Psoas muscle (tissue), 8 donors: Measurements from ENCODE around the gene THAP5. TPM values are rescaled to one million over a fixed set of nuclear protein-coding genes. Genes with fewer than 3 reads are reported as not detected.

ENCODE experiments used
- ATAC-seq, 4 donors: fragments of 200-7000 bp; cut with Tn5 transposase; one replicate each; pipeline ENCODE4 v1.9.1; 2020; ENCODE audit warnings: moderate library complexity in 3 of 4, mild to moderate bottlenecking in 2 of 4
- DNase-seq, 2 donors: peaks; one replicate each; pipeline ENCODE4 v3.0.0-alpha.2; 2020
- H3K27ac ChIP-seq: fragments of 200-600 bp; one replicate; pipeline ENCODE4 v1.8.0; 2022
- H3K27me3 ChIP-seq, 3 donors: fragments of 200-600 bp in 1 of 3; one replicate each; pipeline versions ENCODE4 v1.6.1 to v1.8.0; 2013 to 2022; ENCODE audit warnings: low read length in 2 of 3, mild to moderate bottlenecking in 2 of 3, moderate library complexity in 1 of 3; ENCODE audit not compliant: insufficient read depth in 3 of 3
- H3K36me3 ChIP-seq, 2 donors: fragments of 200-600 bp in 1 of 2; one replicate each; pipeline versions ENCODE4 v1.6.1 to v1.8.0; 2013 to 2022; ENCODE audit warnings: low read depth in 1 of 2, mild to moderate bottlenecking in 1 of 2, moderate library complexity in 1 of 2; ENCODE audit not compliant: insufficient read depth in 1 of 2
- H3K4me1 ChIP-seq: fragments of 200-600 bp; one replicate; pipeline ENCODE4 v1.8.0; 2022
- H3K4me3 ChIP-seq: fragments of 200-600 bp; one replicate; pipeline ENCODE4 v1.8.0; 2022; ENCODE audit warnings: mild to moderate bottlenecking
- H3K9me3 ChIP-seq: fragments of 200-600 bp; one replicate; pipeline ENCODE4 v1.8.0; 2022
- WGBS, 3 donors: extraction: QIAGEN DNeasy Blood & Tissue Kit; methylation state at CpG; one replicate each; pipeline versions ENCODE4 v1.1.6 to v1.1.7; 2013; 5-methylcytosine and 5-hydroxymethylcytosine counted together
- intact Hi-C, 2 donors: fragments of 100-400 bp; cut with DNase I; formaldehyde crosslinking; loops; one replicate each; pipeline versions ENCODE4 v1.11.0 to v1.14.2; 2022
- polyA plus RNA-seq, 3 donors: library from polyadenylated mRNA; stranded (reverse); fragments of 200-250 nt; gene quantifications; one replicate each; pipeline ENCODE4 v1.2.3, GENCODE V29; 2013
- total RNA-seq, 4 donors: library from RNA; stranded (reverse); fragmentation: NEBNext Ultra II Directional in 2 of 4; extraction: Animal tissue kit (Norgen Biotek cat#: 25700) in 2 of 4; gene quantifications; one replicate each; pipeline versions ENCODE4 v1.2.1 to v1.2.4, GENCODE V29; 2021 to 2023
- TF ChIP-seq, protein P1 (sequence below): fragments of 200-600 bp; IDR thresholded peaks from one replicate; pipeline ENCODE4 v1.8.0; 2022; ENCODE audit warnings: antibody characterized with exemption
- donor health status: healthy with polysubstance abuse.
- donor health status: DM: no; HTN: no; CAD: no; lungs with moderate emphysema.
- donor health status: Bipolar disorder and iron deficiency.
- donor health status: healthy.
- donor health status: DM: yes; HTN: yes; CAD: no.
- donor health status: DM: no; HTN: no; CAD: no.
- donor health status: DM: no; HTN: no; CAD: no.
- donor health status: DM: yes; HTN: yes; CAD: no.

THAP5 gene
- total and polyA plus RNA-seq, 7 donors: 10.2 to 40.3 (median 26.0) TPM

- no peak for DNase-seq
- 43 to 50% (median 47%) methylated on average over 6 of the region's 6 CpGs for WGBS, 3 donors
- Histone ChIP-seq H3K9me3 (no peaks in the 10 kb centered on the region), H3K27ac (no peak overlapping the region), H3K36me3 (peaks cover 0 to 20% of the 10 kb centered on the region in 2 donors), H3K4me3 (no peak overlapping the region), H3K27me3 (no peaks in the 10 kb centered on the region), H3K4me1 (no peaks in the 10 kb centered on the region)
- no peak for ATAC-seq
- TF ChIP-seq, protein P1, sequence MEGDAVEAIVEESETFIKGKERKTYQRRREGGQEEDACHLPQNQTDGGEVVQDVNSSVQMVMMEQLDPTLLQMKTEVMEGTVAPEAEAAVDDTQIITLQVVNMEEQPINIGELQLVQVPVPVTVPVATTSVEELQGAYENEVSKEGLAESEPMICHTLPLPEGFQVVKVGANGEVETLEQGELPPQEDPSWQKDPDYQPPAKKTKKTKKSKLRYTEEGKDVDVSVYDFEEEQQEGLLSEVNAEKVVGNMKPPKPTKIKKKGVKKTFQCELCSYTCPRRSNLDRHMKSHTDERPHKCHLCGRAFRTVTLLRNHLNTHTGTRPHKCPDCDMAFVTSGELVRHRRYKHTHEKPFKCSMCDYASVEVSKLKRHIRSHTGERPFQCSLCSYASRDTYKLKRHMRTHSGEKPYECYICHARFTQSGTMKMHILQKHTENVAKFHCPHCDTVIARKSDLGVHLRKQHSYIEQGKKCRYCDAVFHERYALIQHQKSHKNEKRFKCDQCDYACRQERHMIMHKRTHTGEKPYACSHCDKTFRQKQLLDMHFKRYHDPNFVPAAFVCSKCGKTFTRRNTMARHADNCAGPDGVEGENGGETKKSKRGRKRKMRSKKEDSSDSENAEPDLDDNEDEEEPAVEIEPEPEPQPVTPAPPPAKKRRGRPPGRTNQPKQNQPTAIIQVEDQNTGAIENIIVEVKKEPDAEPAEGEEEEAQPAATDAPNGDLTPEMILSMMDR: no peak
- intact Hi-C loops: no loop called here
Observed at GRCh38 chr7:108580298-108580697, 10.8 kb upstream of the THAP5 start.

- H3K27me3 ChIP-seq: no peaks in the 10 kb centered on the region
- intact Hi-C loops: no loop called here
- H3K9me3 ChIP-seq: no peaks in the 10 kb centered on the region
- DNase-seq (no peak), ATAC-seq (no peak)
- WGBS, 3 donors: 88 to 94% (median 92%) methylated on average over 7 of the region's 7 CpGs
- no peak overlapping the region for H3K4me3 ChIP-seq
- TF ChIP-seq, protein P1: no peak
- peaks cover 0 to 34% of the 10 kb centered on the region in 2 donors for H3K36me3 ChIP-seq
- no peak overlapping the region for H3K27ac ChIP-seq
- no peaks in the 10 kb centered on the region for H3K4me1 ChIP-seq
Observed at GRCh38 chr7:108578937-108579336, 9.4 kb upstream of the THAP5 start.

- no peak overlapping the region for H3K27ac ChIP-seq
- no peaks in the 10 kb centered on the region for H3K27me3 ChIP-seq
- H3K36me3 ChIP-seq: peaks cover 0 to 54% of the 10 kb centered on the region in 2 donors
- H3K4me1 ChIP-seq: peaks cover 22% of the 10 kb centered on the region
- TF ChIP-seq, protein P1: no peak
- intact Hi-C loops: no loop called here
- WGBS, 3 donors: 95 to 100% (median 96%) methylated on average over 1 of the region's 1 CpG
- DNase-seq: no peak
- H3K4me3 ChIP-seq: no peak overlapping the region
- ATAC-seq: no peak
- H3K9me3 ChIP-seq: no peaks in the 10 kb centered on the region
Observed at GRCh38 chr7:108576116-108576515, 6.6 kb upstream of the THAP5 start.

GRCh38 chr7:108575156-108575555 lies 5.7 kb upstream of the THAP5 start:
- TF ChIP-seq, protein P1: no peak
- 83 to 86% (median 85%) methylated on average over 2 of the region's 2 CpGs for WGBS, 3 donors
- peaks cover 0 to 54% of the 10 kb centered on the region in 2 donors for H3K36me3 ChIP-seq
- no peaks in the 10 kb centered on the region for H3K9me3 ChIP-seq
- DNase-seq (no peak), ATAC-seq (no peak)
- no peaks in the 10 kb centered on the region for H3K27me3 ChIP-seq
- H3K4me3 ChIP-seq: no peak overlapping the region
- no peak overlapping the region for H3K27ac ChIP-seq
- intact Hi-C loops: no loop called here
- H3K4me1 ChIP-seq: peaks cover 25% of the 10 kb centered on the region

GRCh38 chr7:108572480-108572879 lies 3.0 kb upstream of the THAP5 start:
- Histone ChIP-seq H3K27me3 (no peaks in the 10 kb centered on the region), H3K4me3 (no peak overlapping the region), H3K9me3 (no peaks in the 10 kb centered on the region), H3K27ac (no peak overlapping the region), H3K36me3 (peaks cover 0 to 44% of the 10 kb centered on the region in 2 donors), H3K4me1 (peaks cover 37% of the 10 kb centered on the region)
- WGBS, 3 donors: 93 to 96% (median 95%) methylated on average over 2 of the region's 2 CpGs
- TF ChIP-seq, protein P1: no peak
- intact Hi-C loops: no loop called here
- ATAC-seq (no peak), DNase-seq (no peak)
